NOMO-1 treated with dmso at 0.1 percent for 144 hours (cell line): Measurements from ENCODE around the gene PEBP1.
A peak's percentile ranks its signal among the peaks of the same experiment; 100 is the strongest.
"Not testable (repeated sequence)": the region's sequence is repeated elsewhere in the genome, so short reads cannot be mapped to it uniquely, and the experiment has no call there.

ENCODE experiments used
- DNase-seq: peaks from one replicate; lab custom pipeline; 2025; ENCODE audit not compliant: unreplicated experiment; lab: John Stamatoyannopoulos, UW

The PEBP1 gene

GRCh38 chr12:118129436-118129835 lies 6.5 kb upstream of the PEBP1 start:
- DNase-seq: not testable (repeated sequence)

DNA sequence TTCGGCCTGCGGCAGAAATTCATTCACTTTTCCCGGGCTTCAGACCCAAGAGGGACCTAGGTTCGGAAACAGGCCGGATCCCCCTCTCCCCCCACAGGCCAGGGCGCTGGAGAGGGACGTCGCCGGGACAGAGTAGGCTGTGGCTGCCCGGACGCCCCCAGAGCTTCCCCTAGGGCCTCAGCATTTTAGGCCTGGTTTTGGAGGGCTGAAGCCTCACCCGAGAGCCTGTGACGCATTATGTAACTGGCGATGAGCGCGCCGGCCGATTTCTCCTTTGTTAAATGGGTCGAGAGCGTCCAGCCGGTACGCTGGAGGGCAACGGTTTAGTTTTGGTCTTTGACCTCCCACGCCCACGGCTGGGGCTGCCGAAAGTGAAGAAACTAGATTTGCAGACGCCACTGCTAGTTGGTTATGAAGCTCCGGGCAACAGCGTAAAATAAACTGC lies 657 bp downstream of the PEBP1 start:
- peak; percentile 21 for DNase-seq

GRCh38 chr12:118137148-118137678 lies 1.3 kb downstream of the PEBP1 start:
- DNase-seq: no peak

GRCh38 chr12:118140825-118141224 lies 4.9 kb downstream of the PEBP1 start:
- no peak for DNase-seq

GRCh38 chr12:118144499-118144898 lies 8.6 kb downstream of the PEBP1 start:
- no peak for DNase-seq

DNA sequence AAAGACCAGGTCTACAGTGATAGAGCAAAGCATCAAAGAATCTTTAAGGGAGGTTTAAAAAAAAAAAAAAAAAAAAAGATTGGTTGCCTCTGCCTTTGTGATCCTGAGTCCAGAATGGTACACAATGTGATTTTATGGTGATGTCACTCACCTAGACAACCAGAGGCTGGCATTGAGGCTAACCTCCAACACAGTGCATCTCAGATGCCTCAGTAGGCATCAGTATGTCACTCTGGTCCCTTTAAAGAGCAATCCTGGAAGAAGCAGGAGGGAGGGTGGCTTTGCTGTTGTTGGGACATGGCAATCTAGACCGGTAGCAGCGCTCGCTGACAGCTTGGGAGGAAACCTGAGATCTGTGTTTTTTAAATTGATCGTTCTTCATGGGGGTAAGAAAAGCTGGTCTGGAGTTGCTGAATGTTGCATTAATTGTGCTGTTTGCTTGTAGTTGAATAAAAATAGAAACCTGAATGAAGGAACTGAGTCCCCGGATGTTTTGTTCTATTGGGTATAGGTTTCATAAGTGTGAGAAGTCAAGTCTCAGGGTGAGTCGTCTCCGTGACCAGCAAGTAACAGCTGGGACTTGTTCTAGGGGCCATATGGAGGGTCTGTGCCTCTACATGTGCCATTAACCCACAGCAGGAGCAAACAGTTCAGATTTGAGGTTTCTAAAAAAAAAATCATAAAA lies 9.3 kb downstream of the PEBP1 start:
- no peak for DNase-seq

GRCh38 chr12:118145798-118146156 lies 9.9 kb downstream of the PEBP1 start:
- no peak for DNase-seq

- DNase-seq: no peak
These were observed 12.4 kb downstream of the PEBP1 start for GRCh38 chr12:118148287-118148686.

DNA sequence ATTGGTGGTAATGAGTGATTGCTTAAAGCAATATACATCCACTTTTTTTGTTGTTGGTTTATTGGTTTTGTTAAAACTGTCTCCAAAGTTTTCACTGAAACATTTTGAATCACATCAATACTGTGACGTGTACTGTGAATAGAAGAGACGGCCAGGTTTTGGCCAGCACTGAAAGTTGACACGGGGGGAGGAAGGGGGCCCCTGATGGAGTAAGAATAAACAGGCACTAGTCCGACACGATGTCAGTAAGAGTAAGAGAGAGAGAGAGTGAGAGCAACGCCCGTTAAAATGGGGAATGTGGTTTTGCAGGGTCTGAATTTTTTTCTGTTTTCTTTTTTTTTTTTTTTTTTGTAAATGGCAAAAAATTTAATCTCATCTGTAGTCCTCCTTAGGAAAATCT lies 14.7 kb downstream of the PEBP1 start:
- no peak for DNase-seq

- no peak for DNase-seq
These were observed 15.8 kb downstream of the PEBP1 start for GRCh38 chr12:118151755-118152154.

- no peak for DNase-seq
These were observed 24.6 kb downstream of the PEBP1 start for GRCh38 chr12:118160536-118160935.

DNA sequence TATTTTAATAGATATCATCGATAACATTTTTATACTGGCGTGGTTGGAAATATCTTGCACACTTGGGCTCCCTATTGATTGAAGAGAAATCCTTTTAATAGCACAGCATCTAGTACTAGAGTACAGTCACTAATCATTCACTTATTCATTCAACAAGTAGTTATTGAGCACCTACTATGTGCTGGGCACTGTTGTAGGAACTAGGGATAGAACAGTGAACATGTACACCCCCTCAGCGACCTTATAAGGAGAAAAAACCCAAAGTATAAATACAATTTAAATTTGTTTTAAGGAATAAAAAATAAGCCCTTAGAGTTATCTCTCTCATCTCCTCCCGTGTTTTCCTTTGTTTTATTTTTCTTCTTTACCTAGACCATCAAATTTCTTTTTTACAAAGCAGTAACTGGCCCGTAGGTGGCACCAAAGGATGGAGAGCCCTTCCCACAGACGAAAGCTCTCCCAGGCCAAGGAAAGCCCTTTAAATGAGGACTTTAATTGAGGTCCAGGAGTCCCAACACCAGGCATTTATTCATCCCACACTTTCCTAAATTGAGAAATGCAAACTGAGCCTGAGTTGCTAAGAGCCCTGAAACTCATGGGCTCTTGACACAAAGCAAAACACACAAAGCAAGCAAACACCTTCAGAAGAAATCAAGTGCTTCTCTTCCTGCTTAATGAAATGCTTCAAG lies 29.0 kb downstream of the PEBP1 start:
- no peak for DNase-seq

DNA sequence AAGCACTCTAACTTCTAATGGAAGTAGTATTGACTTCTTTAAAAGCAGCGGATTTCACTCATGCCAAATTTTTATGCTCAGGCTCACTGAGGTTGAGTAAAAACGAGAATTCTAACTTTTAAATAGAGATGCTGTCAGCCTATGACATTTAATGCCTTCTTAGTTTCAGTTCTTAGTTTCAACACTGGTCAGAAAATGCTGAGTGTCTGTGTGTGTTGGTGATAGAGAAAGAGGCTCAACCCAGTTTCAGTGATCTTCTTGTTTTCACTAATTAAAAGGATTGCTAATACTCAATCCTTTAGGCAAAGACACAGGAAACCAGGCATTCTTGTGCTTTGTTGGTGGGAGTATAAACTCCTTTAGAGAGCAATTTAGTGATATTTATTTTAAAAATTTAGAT lies 31.0 kb downstream of the PEBP1 start:
- DNase-seq: no peak

DNA sequence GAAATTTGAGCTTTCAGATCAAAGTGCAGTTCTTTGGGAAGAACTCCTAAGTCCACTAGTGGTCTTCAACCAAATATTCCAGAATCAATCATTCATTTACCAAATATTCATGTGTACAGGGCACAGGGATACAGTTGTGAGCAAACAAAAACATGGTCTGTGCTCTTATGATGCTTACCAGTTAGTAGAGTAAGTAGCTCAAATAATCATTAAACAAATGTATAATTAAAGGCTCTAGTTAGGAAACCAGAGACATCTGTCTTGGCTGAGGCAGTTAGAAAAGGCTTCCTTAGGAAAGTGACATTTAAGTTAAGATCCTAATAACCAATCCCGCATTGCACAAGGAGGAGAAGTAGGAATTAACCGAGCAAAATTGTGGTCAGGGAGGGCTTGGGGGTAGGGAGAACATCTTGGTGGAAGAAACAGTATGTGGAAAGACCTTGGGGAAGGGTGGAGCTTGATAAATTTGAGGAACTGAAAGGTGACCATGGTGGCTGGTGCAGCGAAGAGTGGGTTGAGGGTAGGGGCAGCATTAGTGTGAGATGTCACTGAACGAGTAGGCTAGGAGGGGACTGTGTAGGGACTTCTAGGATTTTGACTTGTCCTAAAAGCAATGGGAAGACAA lies 40.0 kb downstream of the PEBP1 start:
- DNase-seq: peak; percentile 89

DNA sequence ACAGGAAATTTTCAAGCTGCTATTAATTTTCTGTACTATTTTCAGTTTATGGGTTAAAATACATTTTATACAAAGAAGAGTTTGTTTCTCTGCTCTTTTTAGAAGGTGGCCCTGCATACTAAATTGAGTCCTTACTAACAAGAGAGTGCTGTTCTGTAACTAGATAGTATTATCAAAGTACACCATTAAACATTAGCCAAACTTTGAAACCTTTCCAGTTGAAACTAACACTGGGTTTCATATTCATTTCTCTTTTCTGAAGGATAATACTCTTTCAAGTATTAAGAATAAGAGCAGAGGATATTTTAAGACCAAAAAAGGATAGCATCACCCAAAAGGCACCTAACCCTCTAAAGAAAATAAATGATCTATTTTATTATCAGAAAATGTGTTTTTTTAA lies 47.2 kb downstream of the PEBP1 start:
- no peak for DNase-seq

- no peak for DNase-seq
These were observed 47.8 kb downstream of the PEBP1 start for GRCh38 chr12:118183711-118184110.

- no peak for DNase-seq
These were observed 49.9 kb downstream of the PEBP1 start for GRCh38 chr12:118185602-118186397.

DNA sequence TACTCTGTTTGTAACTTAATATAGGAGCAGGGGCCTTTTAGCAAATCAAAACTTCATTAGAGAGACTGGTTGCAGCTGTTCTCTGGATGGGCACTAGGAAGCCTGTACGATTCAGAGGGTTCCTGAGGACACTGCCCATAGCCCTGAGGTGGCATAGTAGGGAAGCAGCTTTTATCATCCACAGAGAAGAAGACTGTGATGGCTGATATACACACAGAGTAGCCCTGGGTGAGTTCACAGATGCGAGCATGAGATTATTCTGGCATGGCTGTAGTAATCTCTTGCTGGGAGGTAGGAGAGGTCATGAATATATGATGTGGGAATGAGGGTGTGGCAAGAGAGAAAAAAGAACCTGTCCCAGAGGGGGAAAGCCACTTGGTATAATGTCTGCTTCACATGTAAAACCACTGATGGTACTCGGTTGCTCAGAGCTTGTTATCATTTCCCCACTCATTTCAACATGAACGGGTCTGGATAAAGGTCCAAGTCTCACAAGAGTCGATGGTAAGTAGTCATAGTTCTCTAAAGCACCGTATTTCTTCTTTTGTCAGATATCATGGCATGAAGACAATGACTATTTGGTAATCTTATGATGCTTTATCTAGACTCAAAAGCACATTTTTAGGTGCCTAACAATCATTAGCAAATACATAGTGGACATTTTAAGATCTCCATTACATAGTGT lies 52.0 kb downstream of the PEBP1 start:
- no peak for DNase-seq

DNA sequence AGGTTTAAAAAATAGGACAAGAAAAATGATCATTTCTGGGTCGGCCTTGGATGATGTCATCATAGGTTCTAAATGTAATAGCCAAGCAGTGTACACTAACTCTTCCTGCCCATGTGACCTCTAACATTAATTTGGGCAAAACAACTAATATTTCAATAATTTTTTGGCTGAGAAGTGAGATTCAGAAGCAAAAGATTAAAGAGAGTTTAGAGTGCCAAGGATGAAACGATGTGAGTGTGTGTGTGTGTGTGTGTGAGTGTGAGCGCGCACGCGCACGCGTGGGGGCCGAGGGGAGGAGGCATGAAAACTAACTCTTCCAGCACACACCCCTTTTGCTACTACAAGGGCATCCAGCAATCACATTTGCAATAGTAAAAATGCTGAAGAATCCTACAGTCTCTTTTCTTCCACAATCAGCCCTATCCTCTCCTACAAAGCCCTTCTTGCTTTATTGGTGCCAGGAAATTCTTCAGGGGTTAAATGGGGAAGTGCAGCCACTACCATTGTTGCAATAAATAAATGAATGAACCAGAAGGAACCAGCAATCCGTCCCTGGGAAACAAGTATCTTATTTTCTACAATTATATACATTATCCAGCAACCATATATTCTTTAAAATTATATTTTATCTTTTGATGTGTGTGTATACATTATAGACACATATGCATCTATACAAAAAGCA lies 52.9 kb downstream of the PEBP1 start:
- DNase-seq: no peak

GRCh38 chr12:118189741-118190191 lies 53.8 kb downstream of the PEBP1 start:
- no peak for DNase-seq
